ENCODE results near the gene FAM13A.

DNA sequence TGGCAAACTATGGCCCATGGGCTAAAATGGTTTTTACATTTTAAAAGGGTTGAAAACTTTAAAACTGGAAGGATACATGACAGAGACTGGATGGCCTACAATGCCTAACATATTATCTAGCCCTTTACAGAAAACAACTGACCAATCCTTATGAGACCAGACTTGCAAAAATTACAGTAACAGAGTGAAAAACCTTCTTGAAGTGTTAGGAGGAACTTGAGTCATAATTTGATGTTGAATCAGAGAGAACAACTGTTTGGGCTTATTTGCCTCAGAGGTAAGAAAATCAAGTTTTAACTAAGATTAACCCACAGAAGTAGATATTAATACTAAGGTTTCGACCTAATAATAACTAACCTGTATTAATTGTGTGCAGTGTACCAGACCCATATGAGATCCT, 347.0 kb downstream of the FAM13A start:
- TF ChIP-seq, protein P1, sequence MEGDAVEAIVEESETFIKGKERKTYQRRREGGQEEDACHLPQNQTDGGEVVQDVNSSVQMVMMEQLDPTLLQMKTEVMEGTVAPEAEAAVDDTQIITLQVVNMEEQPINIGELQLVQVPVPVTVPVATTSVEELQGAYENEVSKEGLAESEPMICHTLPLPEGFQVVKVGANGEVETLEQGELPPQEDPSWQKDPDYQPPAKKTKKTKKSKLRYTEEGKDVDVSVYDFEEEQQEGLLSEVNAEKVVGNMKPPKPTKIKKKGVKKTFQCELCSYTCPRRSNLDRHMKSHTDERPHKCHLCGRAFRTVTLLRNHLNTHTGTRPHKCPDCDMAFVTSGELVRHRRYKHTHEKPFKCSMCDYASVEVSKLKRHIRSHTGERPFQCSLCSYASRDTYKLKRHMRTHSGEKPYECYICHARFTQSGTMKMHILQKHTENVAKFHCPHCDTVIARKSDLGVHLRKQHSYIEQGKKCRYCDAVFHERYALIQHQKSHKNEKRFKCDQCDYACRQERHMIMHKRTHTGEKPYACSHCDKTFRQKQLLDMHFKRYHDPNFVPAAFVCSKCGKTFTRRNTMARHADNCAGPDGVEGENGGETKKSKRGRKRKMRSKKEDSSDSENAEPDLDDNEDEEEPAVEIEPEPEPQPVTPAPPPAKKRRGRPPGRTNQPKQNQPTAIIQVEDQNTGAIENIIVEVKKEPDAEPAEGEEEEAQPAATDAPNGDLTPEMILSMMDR (IDR thresholded peaks at IDR 0.05): no peak
- no peak for TF ChIP-seq POLR2A (IDR thresholded peaks at IDR 0.05)

All from vagina (tissue), 2 donors.